ENCODE measurements around the gene RND2. TPM values are rescaled to one million over a fixed set of nuclear protein-coding genes. Genes with fewer than 3 reads are reported as not detected.

RND2 gene
- total and polyA plus RNA-seq, 2 of the 13 experiments (the other 11 are each of a cell fraction or from before 2014, with no cell fraction given), result 0.05 to 0.11 TPM

- TF ChIP-seq ZBTB37 (CRISPR knock-in tag; IDR thresholded peaks at IDR 0.05) (no peak), KLF15 (CRISPR knock-in tag; IDR thresholded peaks at IDR 0.05; ENCODE audit: borderline replicate concordance) (peak; percentile 44; the same call in 1 of the 2 replicates), SP140L (CRISPR knock-in tag; IDR thresholded peaks at IDR 0.05; ENCODE audit: borderline replicate concordance) (no peak), ZNF101 (CRISPR knock-in tag; IDR thresholded peaks at IDR 0.05; ENCODE audit: borderline replicate concordance, low read depth) (no peak), ZFP91 (CRISPR knock-in tag; IDR thresholded peaks at IDR 0.05; ENCODE audit: borderline replicate concordance) (no peak), IRF2 (CRISPR knock-in tag; IDR thresholded peaks at IDR 0.05) (no peak), ZNF670 (CRISPR knock-in tag; IDR thresholded peaks at IDR 0.05; ENCODE audit: borderline replicate concordance) (no peak; the same call in 1 of the 2 replicates), FOSL2 (CRISPR knock-in tag; IDR thresholded peaks at IDR 0.05) (no peak), PLRG1 (conservative IDR thresholded peaks at IDR 0.05) (no peak), ZGPAT (CRISPR knock-in tag; IDR thresholded peaks at IDR 0.05) (peak; percentile 31), ZNF18 (CRISPR knock-in tag; IDR thresholded peaks at IDR 0.05; ENCODE audit: insufficient replicate concordance) (peak; percentile 87), ZBTB1 (CRISPR knock-in tag; IDR thresholded peaks at IDR 0.05; ENCODE audit: borderline replicate concordance) (0 out of 2 replicates have a peak, but pooled peaks have one; percentile 23), DR1 (CRISPR knock-in tag; IDR thresholded peaks at IDR 0.05) (0 out of 2 replicates have a peak, but pooled peaks have one; percentile 48), ZNF136 (CRISPR knock-in tag; IDR thresholded peaks at IDR 0.05; ENCODE audit: low read depth) (no peak), ZNF580 (CRISPR knock-in tag; IDR thresholded peaks at IDR 0.05; ENCODE audit: borderline replicate concordance, low read depth) (no peak), CSRNP1 (CRISPR knock-in tag; IDR thresholded peaks at IDR 0.05) (no peak), SMAD9 (CRISPR knock-in tag; IDR thresholded peaks at IDR 0.05) (no peak), EEA1 (CRISPR knock-in tag; IDR thresholded peaks at IDR 0.05; ENCODE audit: borderline replicate concordance) (0 out of 2 replicates have a peak, but pooled peaks have one; percentile 27), PRPF4 (IDR thresholded peaks at IDR 0.05; ENCODE audit: low read depth, low read length, poor library complexity, severe bottlenecking) (peak; percentile 40), ZNF740 (CRISPR knock-in tag; IDR thresholded peaks at IDR 0.05) (peak; percentile 7; the same call in 1 of the 2 replicates)
Measured at GRCh38 chr17:42979511-42980273, 45.3 kb upstream of the RND2 start, which contains the start of gene PTGES3L (continued).

Data from HepG2 (cell line).